Vagina (tissue), 2 donors: ENCODE results near the gene REM1. TPM values are rescaled to one million over a fixed set of nuclear protein-coding genes. Genes with fewer than 3 reads are reported as not detected.
"Not testable (repeated sequence)": the region's sequence is repeated elsewhere in the genome, so short reads cannot be mapped to it uniquely, and the experiment has no call there.

Source experiments
- DNase-seq, 2 donors: peaks; one replicate each; pipeline ENCODE4 v3.0.0-alpha.2; 2017; ENCODE audit errors: extremely low spot score in 2 of 2
- H3K27ac ChIP-seq: fragments of 200-600 bp; sonication (generic); one replicate; pipeline ENCODE4 v1.5.1; 2019
- H3K27me3 ChIP-seq: fragments of 200-600 bp; sonication (generic); one replicate; pipeline ENCODE4 v1.5.1; 2019
- H3K36me3 ChIP-seq, 2 donors: fragments of 200-600 bp; sonication (generic); one replicate each; pipeline ENCODE4 v1.5.1; 2017 to 2019
- H3K4me1 ChIP-seq: fragments of 200-600 bp; sonication (generic); one replicate; pipeline ENCODE4 v1.5.1; 2019
- H3K4me3 ChIP-seq, 2 donors: fragments of 200-600 bp; sonication (generic); 1 replicate in 1 of 2; 2 replicates in 1 of 2; pipeline ENCODE4 v1.5.1; 2016 to 2019
- H3K9me3 ChIP-seq: fragments of 200-600 bp; sonication (generic); one replicate; pipeline ENCODE4 v1.5.1; 2019
- POLR2A ChIP-seq, 2 donors: fragments of 450-650 bp; IDR thresholded peaks; one replicate each; pipeline ENCODE4 v1.6.1; 2017; ENCODE audit warnings: antibody characterized with exemption in 2 of 2, mild to moderate bottlenecking in 2 of 2, moderate library complexity in 2 of 2
- POLR2AphosphoS5 ChIP-seq, 2 donors: sonication (generic); formaldehyde crosslinking; IDR thresholded peaks; one replicate each; pipeline ENCODE4 v1.9.0; 2017; ENCODE audit warnings: antibody characterized with exemption in 2 of 2, mild to moderate bottlenecking in 2 of 2, low read depth in 1 of 2; ENCODE audit not compliant: insufficient read depth in 1 of 2
- intact Hi-C: fragments of 100-400 bp; cut with DNase I; formaldehyde crosslinking; loops from one replicate; pipeline ENCODE4 v1.15.1; 2023
- total RNA-seq: library from RNA; depleted of rRNA; stranded (reverse); fragments of >200 nt; gene quantifications from one replicate; pipeline ENCODE4 v1.2.3, GENCODE V29; 2016
- TF ChIP-seq, protein P1 (sequence below), 3 experiments: fragments of 450-650 bp in 2 of 3; fragments of 200-600 bp in 1 of 3; sonication (generic) in 1 of 3; IDR thresholded peaks; one replicate each; pipeline ENCODE4 v1.5.1; 2017 to 2019; ENCODE audit warnings: antibody characterized with exemption in 3 of 3, mild to moderate bottlenecking in 2 of 3, moderate library complexity in 2 of 3

Gene REM1
- total RNA-seq, 1 donor from 2014 or later: 4.4 TPM

GRCh38 chr20:31496761-31497295 lies 21.7 kb downstream of the REM1 start:
- Histone ChIP-seq H3K9me3 (no peaks in the 10 kb centered on the region), H3K27me3 (no peaks in the 10 kb centered on the region), H3K27ac (peak overlapping the region; percentile 68), H3K36me3 (no peaks in the 10 kb centered on the region), H3K4me1 (peaks cover 19% of the 10 kb centered on the region), H3K4me3 (peak overlapping the region; percentile 21 to 41)
- TF ChIP-seq POLR2A (IDR thresholded peaks at IDR 0.05) (no peak), POLR2AphosphoS5 (IDR thresholded peaks at IDR 0.05; ENCODE audit: insufficient read depth in 1 of 2, low read depth in 1 of 2) (peak in 1 of 2 donors; percentile 77)
- no peak for DNase-seq
- intact Hi-C loops: no loop called here

GRCh38 chr20:31497838-31498540 lies 22.9 kb downstream of the REM1 start:
- no peak for DNase-seq
- Histone ChIP-seq H3K27me3 (no peaks in the 10 kb centered on the region), H3K36me3 (no peaks in the 10 kb centered on the region), H3K4me1 (peaks cover 19% of the 10 kb centered on the region), H3K4me3 (no peak overlapping the region), H3K27ac (peak overlapping the region; percentile 68), H3K9me3 (no peaks in the 10 kb centered on the region)
- TF ChIP-seq, protein P1, sequence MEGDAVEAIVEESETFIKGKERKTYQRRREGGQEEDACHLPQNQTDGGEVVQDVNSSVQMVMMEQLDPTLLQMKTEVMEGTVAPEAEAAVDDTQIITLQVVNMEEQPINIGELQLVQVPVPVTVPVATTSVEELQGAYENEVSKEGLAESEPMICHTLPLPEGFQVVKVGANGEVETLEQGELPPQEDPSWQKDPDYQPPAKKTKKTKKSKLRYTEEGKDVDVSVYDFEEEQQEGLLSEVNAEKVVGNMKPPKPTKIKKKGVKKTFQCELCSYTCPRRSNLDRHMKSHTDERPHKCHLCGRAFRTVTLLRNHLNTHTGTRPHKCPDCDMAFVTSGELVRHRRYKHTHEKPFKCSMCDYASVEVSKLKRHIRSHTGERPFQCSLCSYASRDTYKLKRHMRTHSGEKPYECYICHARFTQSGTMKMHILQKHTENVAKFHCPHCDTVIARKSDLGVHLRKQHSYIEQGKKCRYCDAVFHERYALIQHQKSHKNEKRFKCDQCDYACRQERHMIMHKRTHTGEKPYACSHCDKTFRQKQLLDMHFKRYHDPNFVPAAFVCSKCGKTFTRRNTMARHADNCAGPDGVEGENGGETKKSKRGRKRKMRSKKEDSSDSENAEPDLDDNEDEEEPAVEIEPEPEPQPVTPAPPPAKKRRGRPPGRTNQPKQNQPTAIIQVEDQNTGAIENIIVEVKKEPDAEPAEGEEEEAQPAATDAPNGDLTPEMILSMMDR (IDR thresholded peaks at IDR 0.05): no peak
- TF ChIP-seq POLR2A (IDR thresholded peaks at IDR 0.05) (no peak), POLR2AphosphoS5 (IDR thresholded peaks at IDR 0.05; ENCODE audit: insufficient read depth in 1 of 2, low read depth in 1 of 2) (no peak)
- intact Hi-C loops: no loop called here

- Histone ChIP-seq H3K36me3 (no peaks in the 10 kb centered on the region), H3K9me3 (no peaks in the 10 kb centered on the region), H3K27me3 (no peaks in the 10 kb centered on the region), H3K4me3 (no peak overlapping the region), H3K27ac (no peak overlapping the region), H3K4me1 (peaks cover 19% of the 10 kb centered on the region)
- DNase-seq: no peak
- no peak for TF ChIP-seq POLR2AphosphoS5 (IDR thresholded peaks at IDR 0.05; ENCODE audit: insufficient read depth in 1 of 2, low read depth in 1 of 2)
- TF ChIP-seq, protein P1 (IDR thresholded peaks at IDR 0.05): no peak
- no peak for TF ChIP-seq POLR2A (IDR thresholded peaks at IDR 0.05)
- intact Hi-C loops: no loop called here
These were observed 25.4 kb downstream of the REM1 start for GRCh38 chr20:31500527-31500926.

DNA sequence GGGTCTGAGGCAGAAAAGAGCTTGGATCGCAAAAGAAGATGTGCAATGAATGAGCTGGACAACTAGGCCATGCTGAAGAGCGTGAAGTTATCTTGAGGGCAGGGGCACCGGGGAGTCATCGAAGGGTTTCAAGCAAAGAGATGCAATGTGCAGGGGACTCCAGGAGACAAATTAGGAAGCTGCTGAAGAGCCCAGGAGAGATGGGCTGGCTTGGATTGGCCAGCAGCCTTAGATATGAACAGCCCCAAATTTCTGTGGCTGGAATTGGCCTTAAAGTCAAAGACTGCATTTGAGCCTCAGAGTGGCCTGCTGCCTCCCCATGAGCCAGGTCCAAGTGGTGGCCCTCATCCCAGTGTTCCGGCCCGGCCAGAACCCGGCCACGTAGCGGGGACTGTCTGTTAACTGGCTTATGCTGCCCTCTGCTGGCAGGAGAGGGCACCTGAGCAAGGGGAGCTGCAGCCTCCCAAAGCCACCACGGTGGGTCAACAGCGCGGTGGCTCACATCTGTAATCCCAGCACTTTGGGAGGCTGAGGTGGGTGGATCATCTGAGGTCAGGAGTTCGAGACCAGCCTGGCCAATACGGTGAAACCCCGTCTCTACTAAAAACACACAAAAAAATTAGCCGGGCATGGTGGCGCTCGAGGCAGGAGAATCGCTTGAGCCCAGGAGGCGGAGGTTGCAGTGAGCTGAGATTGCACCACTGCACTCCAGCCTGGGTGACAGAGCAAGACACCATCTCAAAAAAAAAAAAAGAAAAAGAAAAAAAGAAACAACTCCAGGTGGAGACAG lies 28.0 kb downstream of the REM1 start:
- H3K27ac ChIP-seq, intact Hi-C loops, H3K36me3 ChIP-seq, DNase-seq, H3K4me1 ChIP-seq, H3K9me3 ChIP-seq, H3K4me3 ChIP-seq, H3K27me3 ChIP-seq: not testable (repeated sequence)
- peak in 1 of 2 donors; percentile 49 for TF ChIP-seq POLR2AphosphoS5 (IDR thresholded peaks at IDR 0.05; ENCODE audit: insufficient read depth in 1 of 2, low read depth in 1 of 2)
- TF ChIP-seq, protein P1 (IDR thresholded peaks at IDR 0.05): peak; percentile 90 to 99 (median 90)

GRCh38 chr20:31505903-31506302 lies 30.8 kb downstream of the REM1 start:
- intact Hi-C loops: no loop called here
- TF ChIP-seq POLR2AphosphoS5 (IDR thresholded peaks at IDR 0.05; ENCODE audit: insufficient read depth in 1 of 2, low read depth in 1 of 2) (no peak), POLR2A (IDR thresholded peaks at IDR 0.05) (no peak)
- TF ChIP-seq, protein P1 (IDR thresholded peaks at IDR 0.05): no peak
- no peak for DNase-seq

More at GRCh38 chr20:31505903-31506302, 30.8 kb downstream of the REM1 start:
- no peaks in the 10 kb centered on the region for H3K27me3 ChIP-seq
- no peaks in the 10 kb centered on the region for H3K36me3 ChIP-seq
- no peaks in the 10 kb centered on the region for H3K4me1 ChIP-seq
- H3K4me3 ChIP-seq: no peak overlapping the region
- H3K27ac ChIP-seq: no peak overlapping the region
- no peaks in the 10 kb centered on the region for H3K9me3 ChIP-seq
